C4-2B (cell line): ENCODE results near the gene SLC37A2.

Source experiments
- ZFX ChIP-seq: fragments of 450-650 bp; IDR thresholded peaks from 2 replicates; pipeline ENCODE4 v1.6.1; 2017
- TF ChIP-seq, protein P1 (sequence below): fragments of 450-650 bp; conservative IDR thresholded peaks from 2 replicates; pipeline ENCODE4 v1.5.1; 2017; ENCODE audit warnings: mild to moderate bottlenecking

DNA sequence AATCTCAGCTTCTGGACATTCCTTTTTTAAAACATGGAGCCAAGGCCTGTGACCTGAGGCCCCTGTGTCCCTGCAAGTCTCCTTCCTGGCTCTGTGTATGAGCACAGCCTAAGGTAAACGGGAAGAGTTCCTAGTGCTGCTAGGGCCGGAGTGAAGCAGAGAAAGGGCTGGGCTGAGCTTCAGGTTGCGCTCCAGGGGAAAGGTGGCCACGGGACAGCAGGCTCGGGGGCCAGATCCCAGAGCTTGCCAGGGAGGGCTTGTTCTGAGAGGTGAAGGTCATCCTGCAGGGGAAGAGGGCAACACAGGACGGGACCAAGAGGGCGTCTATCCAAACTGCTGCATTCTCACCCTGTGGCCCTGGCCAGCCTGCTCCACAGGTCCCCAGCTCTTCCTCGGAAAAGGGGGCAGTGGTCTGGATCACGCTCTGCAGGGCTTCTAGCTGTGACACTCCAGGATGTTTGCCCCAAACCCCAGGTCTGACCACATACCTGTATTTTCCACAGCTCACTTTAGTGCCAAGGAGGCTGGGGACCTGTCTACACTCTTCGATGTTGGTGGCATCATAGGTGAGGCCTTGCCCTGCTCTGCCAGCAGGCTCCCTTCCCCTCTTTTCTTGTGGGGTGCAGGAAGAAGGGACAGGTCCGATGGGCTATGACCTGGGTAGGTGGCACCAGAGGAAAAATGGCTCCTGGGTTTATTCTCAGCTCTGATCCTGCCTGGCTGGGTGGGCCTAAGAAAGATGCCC is 20.4 kb downstream of the SLC37A2 start:
- TF ChIP-seq, protein P1, sequence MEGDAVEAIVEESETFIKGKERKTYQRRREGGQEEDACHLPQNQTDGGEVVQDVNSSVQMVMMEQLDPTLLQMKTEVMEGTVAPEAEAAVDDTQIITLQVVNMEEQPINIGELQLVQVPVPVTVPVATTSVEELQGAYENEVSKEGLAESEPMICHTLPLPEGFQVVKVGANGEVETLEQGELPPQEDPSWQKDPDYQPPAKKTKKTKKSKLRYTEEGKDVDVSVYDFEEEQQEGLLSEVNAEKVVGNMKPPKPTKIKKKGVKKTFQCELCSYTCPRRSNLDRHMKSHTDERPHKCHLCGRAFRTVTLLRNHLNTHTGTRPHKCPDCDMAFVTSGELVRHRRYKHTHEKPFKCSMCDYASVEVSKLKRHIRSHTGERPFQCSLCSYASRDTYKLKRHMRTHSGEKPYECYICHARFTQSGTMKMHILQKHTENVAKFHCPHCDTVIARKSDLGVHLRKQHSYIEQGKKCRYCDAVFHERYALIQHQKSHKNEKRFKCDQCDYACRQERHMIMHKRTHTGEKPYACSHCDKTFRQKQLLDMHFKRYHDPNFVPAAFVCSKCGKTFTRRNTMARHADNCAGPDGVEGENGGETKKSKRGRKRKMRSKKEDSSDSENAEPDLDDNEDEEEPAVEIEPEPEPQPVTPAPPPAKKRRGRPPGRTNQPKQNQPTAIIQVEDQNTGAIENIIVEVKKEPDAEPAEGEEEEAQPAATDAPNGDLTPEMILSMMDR, result no peak
- no peak for TF ChIP-seq ZFX
